Endodermal cell (in vitro differentiated cells): Measurements from ENCODE around the gene SPDYE4. TPM values are rescaled to one million over a fixed set of nuclear protein-coding genes. Genes with fewer than 3 reads are reported as not detected.

ENCODE experiments used
- DNase-seq: peaks from one replicate; pipeline ENCODE4 v3.0.0-alpha.2; 2017
- H3K27ac ChIP-seq: 2 replicates; pipeline ENCODE4 v1.5.1; 2013; ENCODE audit warnings: mild to moderate bottlenecking, low read depth, low read length, moderate library complexity
- H3K27me3 ChIP-seq: 2 replicates; pipeline ENCODE4 v1.6.1; 2013; ENCODE audit warnings: mild to moderate bottlenecking, low read length, moderate library complexity; ENCODE audit not compliant: insufficient read depth, control insufficient read depth, poor library complexity, severe bottlenecking
- H3K36me3 ChIP-seq: 2 replicates; pipeline ENCODE4 v1.7.0; 2013; ENCODE audit warnings: mild to moderate bottlenecking, low read length, moderate library complexity; ENCODE audit not compliant: control insufficient read depth, insufficient read depth
- H3K4me1 ChIP-seq: one replicate; pipeline ENCODE4 v1.7.0; 2013; ENCODE audit warnings: low read length; ENCODE audit not compliant: control insufficient read depth, insufficient read depth
- H3K4me3 ChIP-seq: 2 replicates; pipeline ENCODE4 v1.5.1; 2013; ENCODE audit warnings: mild to moderate bottlenecking, low read length, moderate library complexity
- H3K9ac ChIP-seq: 2 replicates; pipeline ENCODE4 v1.6.1; 2013; ENCODE audit warnings: mild to moderate bottlenecking, low read length, moderate library complexity; ENCODE audit not compliant: poor library complexity, severe bottlenecking; ENCODE audit errors: extremely low read depth
- H3K9me3 ChIP-seq: 2 replicates; pipeline ENCODE4 v1.6.1; 2013; ENCODE audit warnings: mild to moderate bottlenecking, low read length, moderate library complexity; ENCODE audit not compliant: control insufficient read depth
- H3K27ac Mint-ChIP-seq: 2 replicates; pipeline ENCODE4 v1.8.0; 2020; ENCODE audit warnings: mixed read lengths
- H3K27me3 Mint-ChIP-seq: 2 replicates; pipeline ENCODE4 v1.8.0; 2021; ENCODE audit warnings: mild to moderate bottlenecking, mixed read lengths; ENCODE audit not compliant: insufficient read depth
- H3K36me3 Mint-ChIP-seq: 2 replicates; pipeline ENCODE4 v1.8.0; 2020; ENCODE audit warnings: low read depth, mixed read lengths
- H3K4me1 Mint-ChIP-seq: 2 replicates; pipeline ENCODE4 v1.8.0; 2020; ENCODE audit warnings: mixed read lengths
- H3K4me3 Mint-ChIP-seq: 2 replicates; pipeline ENCODE4 v1.8.0; 2020; ENCODE audit warnings: mild to moderate bottlenecking, moderate library complexity, mixed read lengths
- H3K9me3 Mint-ChIP-seq: 2 replicates; pipeline ENCODE4 v1.8.0; 2020; ENCODE audit warnings: mild to moderate bottlenecking, mixed read lengths
- CTCF ChIP-seq: fragments of 200-600 bp; sonication (generic); conservative IDR thresholded peaks from 2 replicates; pipeline ENCODE4 v1.5.0; 2021; ENCODE audit warnings: antibody characterized with exemption, mild to moderate bottlenecking
- WGBS, 2 experiments: methylation state at CpG; one replicate each; pipeline versions ENCODE4 v1.1.5 to v1.1.7; 2013; ENCODE audit warnings: missing lambda C conversion rate in 2 of 2, mixed read lengths in 1 of 2; ENCODE audit not compliant: insufficient coverage in 1 of 2, insufficient read length in 1 of 2; 5-methylcytosine and 5-hydroxymethylcytosine counted together
- total RNA-seq, 2 donors: library from RNA; stranded (reverse); fragmentation: NEBNext Ultra II Directional in 1 of 2; extraction: Animal tissue kit (Norgen Biotek cat#: 25700) in 1 of 2; gene quantifications; 2 replicates in 1 of 2; 3 replicates in 1 of 2; pipeline ENCODE4 v1.2.1, GENCODE V29; 2021

The SPDYE4 gene
- total RNA-seq, 2 donors from 2014 or later, result not detected

GRCh38 chr17:8712698-8713097, 45.6 kb downstream of the SPDYE4 start:
- Histone ChIP-seq H3K9ac (no peak overlapping the region), H3K4me1 (no peaks in the 10 kb centered on the region), H3K9me3 (peaks cover 7% of the 10 kb centered on the region), H3K4me3 (no peak overlapping the region), H3K36me3 (no peaks in the 10 kb centered on the region), H3K27ac (no peak overlapping the region), H3K27me3 (peaks cover 7% of the 10 kb centered on the region)
- no peak overlapping the region for H3K4me3 Mint-ChIP-seq
- H3K4me1 Mint-ChIP-seq, result peaks cover 6% of the 10 kb centered on the region
- DNase-seq, result no peak
- H3K27me3 Mint-ChIP-seq, result peaks cover 23% of the 10 kb centered on the region
- no peak overlapping the region for H3K27ac Mint-ChIP-seq
- TF ChIP-seq CTCF, result no peak
- peaks cover 2% of the 10 kb centered on the region for H3K36me3 Mint-ChIP-seq
- peaks cover 11% of the 10 kb centered on the region for H3K9me3 Mint-ChIP-seq

GRCh38 chr17:8711291-8711690, 47.1 kb downstream of the SPDYE4 start:
- H3K36me3 ChIP-seq, result no peaks in the 10 kb centered on the region
- TF ChIP-seq CTCF, result no peak
- H3K9ac ChIP-seq, result no peak overlapping the region
- H3K4me3 ChIP-seq, result no peak overlapping the region
- no peaks in the 10 kb centered on the region for H3K9me3 ChIP-seq
- peaks cover 13% of the 10 kb centered on the region for H3K27me3 ChIP-seq
- Mint-ChIP-seq H3K4me1 (peaks cover 14% of the 10 kb centered on the region), H3K4me3 (no peak overlapping the region), H3K27me3 (peaks cover 37% of the 10 kb centered on the region), H3K9me3 (no peaks in the 10 kb centered on the region), H3K36me3 (peaks cover 2% of the 10 kb centered on the region), H3K27ac (no peak overlapping the region)
- H3K27ac ChIP-seq, result no peak overlapping the region
- DNase-seq, result peak; percentile 47
- WGBS, 2 experiments, result 71 to 92% methylated on average over 5 of the region's 5 CpGs
- no peaks in the 10 kb centered on the region for H3K4me1 ChIP-seq

- Histone ChIP-seq H3K36me3 (no peaks in the 10 kb centered on the region), H3K9me3 (no peaks in the 10 kb centered on the region), H3K27ac (no peak overlapping the region), H3K4me1 (no peaks in the 10 kb centered on the region), H3K4me3 (no peak overlapping the region), H3K27me3 (peaks cover 13% of the 10 kb centered on the region), H3K9ac (no peak overlapping the region)
- Mint-ChIP-seq H3K27ac (no peak overlapping the region), H3K27me3 (peaks cover 40% of the 10 kb centered on the region), H3K4me1 (peaks cover 18% of the 10 kb centered on the region), H3K9me3 (no peaks in the 10 kb centered on the region), H3K4me3 (no peak overlapping the region), H3K36me3 (peaks cover 2% of the 10 kb centered on the region)
- peak; percentile 16 for DNase-seq
- WGBS, 2 experiments, result 81 to 83% methylated on average over 4 to 5 of the region's 5 CpGs
- TF ChIP-seq CTCF, result no peak
Measured at GRCh38 chr17:8710813-8711212, 47.5 kb downstream of the SPDYE4 start.
